ENCODE results near the gene RNASE4.
"Not testable (repeated sequence)": the region's sequence is repeated elsewhere in the genome, so short reads cannot be mapped to it uniquely, and the experiment has no call there.

RNASE4 gene

DNA sequence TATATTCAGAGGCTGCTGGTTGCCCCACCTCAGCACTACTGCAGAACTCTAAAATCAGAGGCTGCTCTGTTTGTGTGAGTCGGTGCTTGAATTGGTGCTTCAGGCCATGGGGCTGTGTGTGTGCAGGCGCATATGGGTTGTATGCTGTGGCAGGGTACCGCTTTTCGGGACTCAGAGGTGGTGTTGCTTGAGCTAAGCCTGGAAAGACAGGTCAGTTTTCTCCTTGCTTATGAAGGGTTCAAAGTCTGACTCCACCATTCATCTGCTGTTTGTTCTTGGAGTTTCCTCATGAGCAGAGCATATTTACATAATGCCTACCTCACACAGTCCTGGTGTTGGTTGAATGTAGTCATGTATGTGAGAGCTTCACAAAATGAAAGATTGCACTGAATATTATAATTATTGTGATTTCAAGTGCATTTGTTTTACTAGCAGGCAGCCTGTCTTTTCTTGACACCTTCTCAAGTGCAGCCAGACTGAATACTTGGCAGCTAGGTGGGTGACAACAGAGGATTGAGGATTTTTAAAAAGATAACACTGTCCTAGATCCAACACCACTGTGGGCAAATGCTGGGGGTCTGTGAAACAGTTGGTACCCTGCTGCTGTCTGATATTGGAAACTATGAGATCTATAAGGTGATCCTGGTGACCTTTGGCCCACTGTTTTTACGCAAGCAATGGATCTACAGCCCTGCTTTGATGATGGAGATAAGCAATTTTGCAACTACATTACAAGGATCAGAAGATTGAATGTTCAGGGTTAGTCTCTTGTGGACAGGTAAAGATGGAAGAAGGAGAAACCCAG, 3.2 kb downstream of the RNASE4 start:
- Histone ChIP-seq H3K27me3 (ENCODE audit: control insufficient read depth, insufficient read depth, low read length) (no peaks in the 10 kb centered on the region), H3K4me1 (ENCODE audit: control insufficient read depth, insufficient read depth, low read length) (0 out of 2 replicates have a peak, but pooled peaks cover 5% of the 10 kb centered on the region), H3K36me3 (ENCODE audit: control insufficient read depth, insufficient read depth, low read length) (no peaks in the 10 kb centered on the region), H3K9ac (ENCODE audit: low read length) (no peak overlapping the region), H3K9me3 (ENCODE audit: control insufficient read depth, insufficient read depth, low read depth, low read length) (no peaks in the 10 kb centered on the region), H3K4me3 (ENCODE audit: low read depth, low read length) (no peak overlapping the region), H3K27ac (ENCODE audit: low read depth, low read length) (no peak overlapping the region)

DNA sequence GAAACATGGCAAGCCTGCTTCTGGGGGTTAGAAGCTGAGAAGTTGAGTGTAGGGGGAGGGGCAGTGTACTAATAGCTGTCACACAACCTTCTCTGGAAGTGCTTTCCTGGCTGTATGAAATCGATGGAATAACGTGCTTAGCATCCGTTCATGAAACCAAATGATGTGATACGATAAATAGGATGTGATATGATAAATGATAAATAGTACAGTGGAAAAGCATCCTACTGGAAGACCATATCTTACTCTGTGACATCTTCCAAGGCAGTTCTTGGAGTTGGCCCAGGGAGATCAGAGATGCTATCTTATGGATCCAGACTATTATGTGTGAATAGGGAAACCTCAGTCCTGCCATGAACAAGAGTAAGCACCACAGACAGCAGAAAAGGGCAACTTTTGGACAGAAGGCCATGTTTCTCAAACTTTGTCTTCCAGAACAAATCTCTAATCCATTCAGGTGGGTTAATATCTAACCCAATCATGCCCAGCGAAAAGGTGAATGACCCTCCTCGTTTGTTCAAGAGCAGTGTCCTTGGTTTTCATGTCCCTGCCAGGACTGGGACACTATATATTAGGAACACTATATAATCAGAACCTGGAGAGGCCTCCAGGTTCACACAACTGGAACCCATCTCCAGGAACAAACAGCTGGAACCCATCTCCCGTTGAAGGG, 3.9 kb downstream of the RNASE4 start, which contains the start of gene ANG:
Gene ANG, plus strand, starts transcription at position 598 of the 673 bp plus-strand sequence. CDS start 4,801 bp downstream, outside the sequence.
- no peaks in the 10 kb centered on the region for H3K9me3 ChIP-seq (ENCODE audit: control insufficient read depth, insufficient read depth, low read depth, low read length)
- H3K27me3 ChIP-seq (ENCODE audit: control insufficient read depth, insufficient read depth, low read length) = no peaks in the 10 kb centered on the region
- 0 out of 2 replicates have a peak, but pooled peaks cover 5% of the 10 kb centered on the region for H3K4me1 ChIP-seq (ENCODE audit: control insufficient read depth, insufficient read depth, low read length)
- H3K4me3 ChIP-seq (ENCODE audit: low read depth, low read length) = no peak within 1 kb of the TSS
- H3K36me3 ChIP-seq (ENCODE audit: control insufficient read depth, insufficient read depth, low read length) = no peaks in the 10 kb centered on the region
- H3K27ac ChIP-seq (ENCODE audit: low read depth, low read length) = no peak within 1 kb of the TSS
- no peak within 1 kb of the TSS for H3K9ac ChIP-seq (ENCODE audit: low read length)

DNA sequence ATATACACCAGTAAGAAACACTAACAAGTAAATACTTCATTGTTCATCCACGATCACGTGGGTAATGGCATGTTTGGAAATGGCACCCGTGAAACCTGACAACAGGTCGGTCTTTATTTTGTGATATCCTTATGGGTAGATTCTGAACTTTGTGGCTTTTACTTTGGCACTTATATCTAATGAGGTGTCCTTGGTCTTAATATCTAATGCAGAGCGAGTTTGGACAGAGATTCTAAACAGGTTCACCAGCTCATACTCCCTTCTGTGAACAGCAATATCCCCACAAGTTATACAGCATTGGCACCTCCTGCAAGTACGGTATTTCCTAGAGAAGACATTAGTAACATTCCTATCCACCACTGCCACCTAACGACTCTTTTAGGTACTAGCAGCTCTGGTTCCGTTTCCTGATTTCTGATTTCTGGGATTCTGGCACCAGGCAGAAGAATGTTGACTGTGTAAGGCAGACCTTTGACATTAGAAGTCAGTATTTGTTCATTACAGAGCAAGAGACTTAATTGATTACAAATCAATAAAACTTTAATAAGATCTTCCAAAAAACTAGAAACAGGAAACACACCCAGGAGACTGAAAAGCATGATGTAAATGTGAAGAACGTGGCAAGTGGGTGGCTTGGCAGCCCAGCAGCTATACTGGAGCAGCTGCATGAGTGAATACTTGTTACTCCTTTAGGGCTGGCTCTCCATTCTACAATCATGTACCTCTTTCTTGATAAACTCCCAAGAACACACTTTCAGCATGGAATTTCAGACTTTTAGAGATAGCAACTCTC, 6.7 kb downstream of the RNASE4 start:
- Histone ChIP-seq H3K9ac (ENCODE audit: low read length) (no peak overlapping the region), H3K27me3 (ENCODE audit: control insufficient read depth, insufficient read depth, low read length) (no peaks in the 10 kb centered on the region), H3K36me3 (ENCODE audit: control insufficient read depth, insufficient read depth, low read length) (no peaks in the 10 kb centered on the region; the same call in 1 of the 2 replicates), H3K9me3 (ENCODE audit: control insufficient read depth, insufficient read depth, low read depth, low read length) (no peaks in the 10 kb centered on the region), H3K4me1 (ENCODE audit: control insufficient read depth, insufficient read depth, low read length) (no peaks in the 10 kb centered on the region), H3K4me3 (ENCODE audit: low read depth, low read length) (no peak overlapping the region), H3K27ac (ENCODE audit: low read depth, low read length) (no peak overlapping the region)

DNA sequence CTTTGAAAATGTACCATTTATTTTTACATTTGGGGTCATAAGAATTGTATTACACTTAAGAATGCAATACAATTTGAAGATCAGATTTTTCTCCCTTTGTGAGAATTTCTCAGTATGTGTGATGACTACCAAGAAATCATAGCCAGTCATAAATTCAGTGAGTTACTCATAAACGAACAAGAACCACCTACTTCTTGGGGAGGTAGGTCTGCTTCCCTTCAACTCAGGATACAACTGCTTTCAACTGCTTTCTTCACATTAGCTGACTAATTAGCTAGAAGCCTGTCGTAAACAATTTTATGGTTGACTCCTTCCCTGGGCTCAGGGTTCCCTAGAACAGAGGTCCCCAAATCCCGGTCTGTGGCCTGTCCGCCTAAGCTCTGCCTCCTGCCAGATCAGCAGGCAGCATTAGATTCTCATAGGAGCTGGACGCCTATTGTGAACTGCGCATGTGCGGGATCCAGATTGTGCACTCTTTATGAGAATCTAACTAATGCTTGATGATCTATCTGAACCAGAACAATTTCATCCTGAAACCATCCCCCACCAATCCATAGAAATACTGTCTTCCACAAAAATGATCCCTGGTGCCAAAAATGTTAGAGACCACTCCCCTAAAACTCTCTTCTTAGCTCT, 7.9 kb downstream of the RNASE4 start:
- H3K27me3 ChIP-seq (ENCODE audit: control insufficient read depth, insufficient read depth, low read length) = no peaks in the 10 kb centered on the region
- H3K9ac ChIP-seq (ENCODE audit: low read length) = no peak overlapping the region
- H3K9me3 ChIP-seq (ENCODE audit: control insufficient read depth, insufficient read depth, low read depth, low read length) = no peaks in the 10 kb centered on the region
- H3K4me1 ChIP-seq (ENCODE audit: control insufficient read depth, insufficient read depth, low read length) = no peaks in the 10 kb centered on the region
- H3K4me3 ChIP-seq (ENCODE audit: low read depth, low read length) = no peak overlapping the region
- H3K36me3 ChIP-seq (ENCODE audit: control insufficient read depth, insufficient read depth, low read length) = peaks cover 3% of the 10 kb centered on the region; the same call in 1 of the 2 replicates
- no peak overlapping the region for H3K27ac ChIP-seq (ENCODE audit: low read depth, low read length)

DNA sequence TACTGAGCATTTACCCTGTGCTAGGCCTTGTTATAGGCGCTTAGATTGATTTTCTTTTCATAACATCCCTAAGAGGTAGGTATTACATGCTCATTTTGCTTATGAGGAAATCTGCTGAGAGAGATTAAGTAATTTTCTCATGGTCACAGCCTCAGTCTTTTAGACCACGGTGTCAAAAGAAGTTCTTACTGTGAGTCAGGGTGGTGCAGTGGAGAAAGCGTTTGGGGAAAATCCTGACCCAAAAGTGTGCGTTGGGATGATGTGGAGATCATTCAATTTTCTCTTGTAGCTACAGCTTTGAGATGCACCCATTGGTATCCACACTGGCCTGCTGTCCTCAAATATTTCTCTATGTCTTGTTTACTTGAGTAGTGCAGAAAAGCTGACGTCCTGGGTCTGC, 12.4 kb downstream of the RNASE4 start:
- Histone ChIP-seq H3K9me3 (ENCODE audit: control insufficient read depth, insufficient read depth, low read depth, low read length) (no peaks in the 10 kb centered on the region), H3K27ac (ENCODE audit: low read depth, low read length) (no peak overlapping the region), H3K9ac (ENCODE audit: low read length) (no peak overlapping the region), H3K4me1 (ENCODE audit: control insufficient read depth, insufficient read depth, low read length) (peaks cover 3% of the 10 kb centered on the region; the same call in 1 of the 2 replicates), H3K27me3 (ENCODE audit: control insufficient read depth, insufficient read depth, low read length) (no peaks in the 10 kb centered on the region), H3K4me3 (ENCODE audit: low read depth, low read length) (no peak overlapping the region), H3K36me3 (ENCODE audit: control insufficient read depth, insufficient read depth, low read length) (peaks cover 8% of the 10 kb centered on the region; the same call in 1 of the 2 replicates)

DNA sequence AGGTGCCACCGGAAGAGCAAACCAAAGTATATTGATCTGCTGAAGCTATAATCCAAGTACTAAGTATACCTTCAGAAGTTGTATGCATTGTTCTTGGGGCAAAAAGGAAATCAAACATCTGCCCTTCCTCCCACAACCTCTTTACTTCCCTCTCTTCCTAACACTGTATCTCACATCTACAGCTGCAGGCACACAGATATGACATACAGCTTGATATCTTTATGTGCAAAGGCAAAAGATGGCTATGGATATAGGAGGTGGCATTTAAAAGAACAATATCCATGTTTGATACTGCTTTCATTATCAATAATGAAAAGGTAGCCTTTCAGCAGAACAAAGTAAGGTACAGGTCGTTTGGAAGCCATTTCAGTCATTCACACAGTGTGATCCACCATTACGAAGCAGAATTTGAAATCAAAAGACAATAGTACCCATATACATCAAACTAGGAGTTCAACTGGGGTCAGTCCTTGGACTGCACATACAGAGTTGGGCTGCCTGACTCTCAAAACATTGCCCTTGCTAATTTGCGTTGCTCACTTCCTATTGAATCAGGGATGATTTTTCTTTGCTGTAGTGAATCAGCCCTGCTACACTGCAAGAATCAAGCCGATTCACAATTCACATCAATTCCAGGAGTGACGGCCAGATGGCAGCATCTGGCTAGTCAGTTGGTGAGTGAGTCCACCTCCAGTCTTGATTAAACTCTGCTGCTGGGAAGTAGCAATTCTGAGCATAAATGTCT, 13.1 kb downstream of the RNASE4 start:
- Histone ChIP-seq H3K4me3 (ENCODE audit: low read depth, low read length) (no peak overlapping the region), H3K9me3 (ENCODE audit: control insufficient read depth, insufficient read depth, low read depth, low read length) (no peaks in the 10 kb centered on the region)

DNA sequence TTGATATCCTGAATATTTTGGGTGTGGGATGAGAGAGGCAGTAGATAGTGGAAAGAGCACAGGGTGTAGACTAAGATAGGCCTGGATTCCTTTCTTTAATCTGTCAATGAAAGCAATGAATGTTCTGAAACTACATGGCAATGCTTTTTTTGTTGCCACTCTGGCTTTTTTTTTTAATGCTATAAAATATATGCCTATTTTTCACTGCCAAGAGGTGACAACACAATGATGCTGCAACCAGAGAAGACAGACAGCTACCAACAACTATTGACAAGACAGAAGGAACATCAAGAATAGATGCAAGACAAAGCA, 13.6 kb downstream of the RNASE4 start:
- Histone ChIP-seq H3K9ac (ENCODE audit: low read length) (no peak overlapping the region), H3K36me3 (ENCODE audit: control insufficient read depth, insufficient read depth, low read length) (peaks cover 8% of the 10 kb centered on the region; the same call in 1 of the 2 replicates), H3K27ac (ENCODE audit: low read depth, low read length) (no peak overlapping the region), H3K27me3 (ENCODE audit: control insufficient read depth, insufficient read depth, low read length) (no peaks in the 10 kb centered on the region), H3K4me1 (ENCODE audit: control insufficient read depth, insufficient read depth, low read length) (peaks cover 3% of the 10 kb centered on the region; the same call in 1 of the 2 replicates), H3K9me3 (ENCODE audit: control insufficient read depth, insufficient read depth, low read depth, low read length) (no peaks in the 10 kb centered on the region), H3K4me3 (ENCODE audit: low read depth, low read length) (no peak overlapping the region)

More for the DNA sequence above, 13.1 kb downstream of the RNASE4 start:
- peaks cover 3% of the 10 kb centered on the region; the same call in 1 of the 2 replicates for H3K4me1 ChIP-seq (ENCODE audit: control insufficient read depth, insufficient read depth, low read length)
- H3K27me3 ChIP-seq (ENCODE audit: control insufficient read depth, insufficient read depth, low read length) = no peaks in the 10 kb centered on the region
- H3K27ac ChIP-seq (ENCODE audit: low read depth, low read length) = no peak overlapping the region
- H3K36me3 ChIP-seq (ENCODE audit: control insufficient read depth, insufficient read depth, low read length) = peaks cover 8% of the 10 kb centered on the region; the same call in 1 of the 2 replicates
- no peak overlapping the region for H3K9ac ChIP-seq (ENCODE audit: low read length)

DNA sequence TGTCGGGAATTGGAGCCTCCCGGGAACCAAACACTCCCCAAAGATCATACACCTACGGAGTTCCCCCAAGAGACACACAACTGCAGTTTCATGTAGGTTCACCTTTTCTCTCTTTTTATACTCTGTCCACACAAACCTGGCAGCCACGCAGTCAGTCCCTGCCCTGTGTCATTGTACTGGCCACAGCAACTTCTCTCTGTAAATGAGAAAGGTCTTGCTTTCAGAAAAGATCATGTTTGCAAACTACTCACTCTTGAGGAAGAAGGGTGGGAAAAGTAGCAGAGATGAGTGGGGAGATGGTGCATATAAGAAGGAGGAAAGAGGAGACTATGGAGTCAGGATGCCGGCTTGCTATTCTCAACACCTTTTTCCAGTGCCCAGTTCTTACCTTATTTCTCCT, 14.6 kb downstream of the RNASE4 start:
- Histone ChIP-seq H3K36me3 (ENCODE audit: control insufficient read depth, insufficient read depth, low read length) (peaks cover 8% of the 10 kb centered on the region; the same call in 1 of the 2 replicates), H3K27ac (ENCODE audit: low read depth, low read length) (no peak overlapping the region), H3K4me3 (ENCODE audit: low read depth, low read length) (no peak overlapping the region), H3K9ac (ENCODE audit: low read length) (no peak overlapping the region), H3K4me1 (ENCODE audit: control insufficient read depth, insufficient read depth, low read length) (peaks cover 3% of the 10 kb centered on the region; the same call in 1 of the 2 replicates), H3K9me3 (ENCODE audit: control insufficient read depth, insufficient read depth, low read depth, low read length) (peaks cover under 1% of the 10 kb centered on the region; the same call in 1 of the 2 replicates), H3K27me3 (ENCODE audit: control insufficient read depth, insufficient read depth, low read length) (no peaks in the 10 kb centered on the region)

DNA sequence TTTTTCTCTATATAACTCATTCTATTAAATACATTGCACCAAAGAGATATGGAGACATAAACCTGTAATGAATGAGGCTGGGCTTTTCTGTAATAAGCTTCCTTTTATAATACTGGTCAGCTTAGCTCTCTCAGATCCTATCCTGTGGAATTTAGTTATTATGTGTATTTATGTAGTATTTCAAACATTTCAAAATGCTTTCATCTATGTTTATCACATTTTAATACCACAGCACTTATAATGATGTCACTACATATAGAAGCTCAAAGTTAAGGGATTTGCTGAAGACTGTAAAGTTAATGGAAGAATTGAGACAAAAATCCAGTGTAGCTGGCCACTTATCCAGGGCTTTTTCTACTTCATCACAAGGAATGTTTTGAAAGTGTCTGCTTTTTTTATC, 15.6 kb downstream of the RNASE4 start:
- H3K9me3 ChIP-seq (ENCODE audit: control insufficient read depth, insufficient read depth, low read depth, low read length) = peaks cover 11% of the 10 kb centered on the region
- peaks cover 10% of the 10 kb centered on the region for H3K36me3 ChIP-seq (ENCODE audit: control insufficient read depth, insufficient read depth, low read length)
- H3K27ac ChIP-seq (ENCODE audit: low read depth, low read length) = no peak overlapping the region

DNA sequence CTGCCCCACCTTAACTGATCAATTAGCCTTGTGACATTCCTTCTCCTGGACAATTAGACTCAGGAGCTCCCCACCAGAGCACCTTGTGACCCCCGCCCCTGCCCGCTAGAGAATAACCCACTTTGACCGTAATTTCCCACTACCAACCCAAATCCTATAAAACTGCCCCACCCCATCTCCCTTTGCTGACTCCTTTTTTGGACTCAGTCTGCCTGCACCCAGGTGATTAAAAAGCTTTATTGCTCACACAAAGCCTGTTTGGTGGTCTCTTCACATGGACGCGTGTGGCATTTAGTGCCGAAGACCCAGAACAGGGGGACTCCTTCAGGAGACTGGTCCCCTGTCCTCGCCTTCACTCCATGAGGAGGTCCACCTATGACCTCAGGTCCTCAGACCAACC, 16.6 kb downstream of the RNASE4 start:
- H3K9ac ChIP-seq (ENCODE audit: low read length); H3K27me3 ChIP-seq (ENCODE audit: control insufficient read depth, insufficient read depth, low read length); H3K4me3 ChIP-seq (ENCODE audit: low read depth, low read length); H3K27ac ChIP-seq (ENCODE audit: low read depth, low read length): not testable (repeated sequence)
- peaks cover 18% of the 10 kb centered on the region for H3K9me3 ChIP-seq (ENCODE audit: control insufficient read depth, insufficient read depth, low read depth, low read length)
- peaks cover 12% of the 10 kb centered on the region; the same call in 1 of the 2 replicates for H3K4me1 ChIP-seq (ENCODE audit: control insufficient read depth, insufficient read depth, low read length)
- peaks cover 10% of the 10 kb centered on the region for H3K36me3 ChIP-seq (ENCODE audit: control insufficient read depth, insufficient read depth, low read length)

More for the DNA sequence above, 15.6 kb downstream of the RNASE4 start:
- no peak overlapping the region for H3K9ac ChIP-seq (ENCODE audit: low read length)
- peaks cover 8% of the 10 kb centered on the region; the same call in 1 of the 2 replicates for H3K4me1 ChIP-seq (ENCODE audit: control insufficient read depth, insufficient read depth, low read length)
- H3K27me3 ChIP-seq (ENCODE audit: control insufficient read depth, insufficient read depth, low read length) = no peaks in the 10 kb centered on the region
- no peak overlapping the region for H3K4me3 ChIP-seq (ENCODE audit: low read depth, low read length)
